Measurements from ENCODE around the gene HOXB5.

DNA sequence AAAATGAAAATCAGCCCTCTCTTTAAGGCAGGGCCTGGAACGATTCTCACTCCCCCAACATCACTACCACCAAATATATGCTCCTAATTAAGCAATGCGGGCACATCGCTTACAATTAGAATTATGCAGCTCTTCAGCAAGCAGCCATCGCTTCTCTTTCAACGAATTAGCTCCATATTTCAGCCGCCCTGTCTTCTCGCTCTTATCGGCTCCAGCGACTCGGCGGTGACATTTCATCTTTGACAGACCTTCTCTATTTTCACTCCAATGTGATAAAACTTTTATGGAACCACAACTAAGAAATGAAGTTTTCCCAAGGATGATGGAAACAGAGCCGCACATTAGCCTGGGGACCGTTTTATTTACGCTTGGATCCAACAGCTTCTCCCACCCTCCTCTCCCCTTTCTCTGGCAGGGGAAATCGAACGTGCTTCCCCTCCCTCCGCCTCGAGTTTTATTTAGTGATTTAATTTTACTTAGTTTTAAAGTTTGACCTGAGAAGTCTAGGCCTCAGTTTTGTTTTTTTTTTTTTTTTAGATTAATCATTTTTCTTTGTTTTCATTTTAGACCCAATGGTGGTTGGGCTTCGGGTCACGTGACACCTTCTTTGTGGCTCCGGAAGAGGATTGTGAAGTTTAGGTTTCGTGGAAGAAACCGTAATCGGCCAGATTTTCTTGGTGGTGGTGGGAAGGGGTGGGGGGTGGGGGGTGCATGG, 45.6 kb downstream of the HOXB5 start:
- TF ChIP-seq, protein P1, sequence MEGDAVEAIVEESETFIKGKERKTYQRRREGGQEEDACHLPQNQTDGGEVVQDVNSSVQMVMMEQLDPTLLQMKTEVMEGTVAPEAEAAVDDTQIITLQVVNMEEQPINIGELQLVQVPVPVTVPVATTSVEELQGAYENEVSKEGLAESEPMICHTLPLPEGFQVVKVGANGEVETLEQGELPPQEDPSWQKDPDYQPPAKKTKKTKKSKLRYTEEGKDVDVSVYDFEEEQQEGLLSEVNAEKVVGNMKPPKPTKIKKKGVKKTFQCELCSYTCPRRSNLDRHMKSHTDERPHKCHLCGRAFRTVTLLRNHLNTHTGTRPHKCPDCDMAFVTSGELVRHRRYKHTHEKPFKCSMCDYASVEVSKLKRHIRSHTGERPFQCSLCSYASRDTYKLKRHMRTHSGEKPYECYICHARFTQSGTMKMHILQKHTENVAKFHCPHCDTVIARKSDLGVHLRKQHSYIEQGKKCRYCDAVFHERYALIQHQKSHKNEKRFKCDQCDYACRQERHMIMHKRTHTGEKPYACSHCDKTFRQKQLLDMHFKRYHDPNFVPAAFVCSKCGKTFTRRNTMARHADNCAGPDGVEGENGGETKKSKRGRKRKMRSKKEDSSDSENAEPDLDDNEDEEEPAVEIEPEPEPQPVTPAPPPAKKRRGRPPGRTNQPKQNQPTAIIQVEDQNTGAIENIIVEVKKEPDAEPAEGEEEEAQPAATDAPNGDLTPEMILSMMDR (conservative IDR thresholded peaks at IDR 0.05; ENCODE audit: low read length) = no peak
- no peak for TF ChIP-seq EZH2phosphoT487 (IDR thresholded peaks at IDR 0.05; ENCODE audit: borderline replicate concordance)

All from Loucy (cell line).